ENCODE results near the gene NACA2. TPM values are rescaled to one million over a fixed set of nuclear protein-coding genes. Genes with fewer than 3 reads are reported as not detected.

NACA2 gene
- total and polyA plus RNA-seq, 2 of the 13 experiments (the other 11 are each of a cell fraction or from before 2014, with no cell fraction given) = 0.21 TPM; not detected in 1

DNA sequence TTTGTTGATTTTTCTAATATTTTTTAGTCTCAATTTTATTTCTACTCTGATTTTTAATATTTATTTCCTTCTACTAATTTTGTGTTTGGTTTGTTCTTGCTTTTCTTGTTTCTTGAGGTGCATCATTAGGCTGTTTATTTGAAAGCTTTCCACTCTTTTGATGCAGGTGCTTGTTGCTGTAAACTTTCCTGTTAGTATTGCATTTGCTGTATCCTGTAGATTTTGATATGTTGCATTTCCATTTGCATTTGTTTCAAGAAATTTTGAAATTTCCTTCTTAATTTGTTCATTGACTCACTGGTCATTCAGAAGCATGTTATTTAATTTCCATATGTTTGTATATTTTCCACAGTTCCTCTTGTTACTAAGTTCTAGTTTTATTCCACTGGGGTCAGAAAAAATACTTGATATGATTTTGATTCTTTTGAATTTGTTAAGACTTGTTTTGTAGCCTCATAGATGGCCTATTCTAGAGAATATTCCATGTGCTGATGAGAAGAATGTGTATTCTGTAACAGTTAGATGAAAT lies 43.1 kb upstream of the NACA2 start:
- no peak overlapping the region for H3K9ac ChIP-seq (ENCODE audit: insufficient read depth, low read depth, low read length)
- no peak for FAIRE-seq
- H3K4me1 ChIP-seq (ENCODE audit: insufficient read depth, low read length) = no peaks in the 10 kb centered on the region
- BruUV-seq (replicated peaks) = no TSS peak
- H3K27me3 ChIP-seq (ENCODE audit: control insufficient read depth in 1 of 2, insufficient read depth in 2 of 2, low read length in 2 of 2) = no peaks in the 10 kb centered on the region
- H3K27ac ChIP-seq (ENCODE audit: extremely low read length, insufficient read depth, low read length) = no peak overlapping the region
- ATAC-seq = no peak
- no peak overlapping the region for H3K4me3 ChIP-seq (replicated peaks in 1 of 3; ENCODE audit: insufficient read depth in 1 of 3, low read depth in 2 of 3, low read length in 3 of 3)
- no peak overlapping the region for H2AFZ ChIP-seq (ENCODE audit: low read length)
- no peaks in the 10 kb centered on the region for H3K36me3 ChIP-seq (replicated peaks in 1 of 2; ENCODE audit: control insufficient read depth in 1 of 2, insufficient read depth in 2 of 2, low read length in 2 of 2)
- in situ Hi-C loops (cut with HindIII; ENCODE audit: extremely low pct_ligation_motif_present, low pct_unique_long_range_greater_than_20kb) (loop anchor here (10.0 kb wide), 1 partner anchor 471 kb away; no protein-coding TSS in a partner anchor), intact Hi-C loops (cut with micrococcal nuclease; ENCODE audit: unreplicated experiment) (no loop called here)
- no peak for DNase-seq (ENCODE audit: low spot score)
- H3K9me3 ChIP-seq (ENCODE audit: low read length) = peaks cover 5% of the 10 kb centered on the region; the same call in 1 of the 2 replicates
- H3K79me2 ChIP-seq (ENCODE audit: insufficient read depth, low read length) = no peaks in the 10 kb centered on the region
- CTCF ChIA-PET (ENCODE audit: low intra/inter-chr PET ratio, low total read pairs) = no interaction called here
- H4K20me1 ChIP-seq (ENCODE audit: insufficient read depth, low read length) = no peaks in the 10 kb centered on the region
- POLR2A ChIA-PET = no interaction called here
- TF ChIP-seq SSRP1 (CRISPR knock-in tag; IDR thresholded peaks at IDR 0.05) = no peak
- TF ChIP-seq ZFP90 (CRISPR knock-in tag; IDR thresholded peaks at IDR 0.05; ENCODE audit: borderline replicate concordance) = no peak
- TF ChIP-seq ZNF501 (CRISPR knock-in tag; IDR thresholded peaks at IDR 0.05) = no peak
- TF ChIP-seq CBX5 (CRISPR knock-in tag; IDR thresholded peaks at IDR 0.05; ENCODE audit: borderline replicate concordance) = no peak
- no peak for TF ChIP-seq HMG20B (CRISPR knock-in tag; conservative IDR thresholded peaks at IDR 0.05)
- no peak for TF ChIP-seq PCBP1 (IDR thresholded peaks at IDR 0.05; ENCODE audit: borderline replicate concordance, low read depth, low read length)
- no peak for TF ChIP-seq IKZF1 (IDR thresholded peaks at IDR 0.05)
- TF ChIP-seq ZNF232 (CRISPR knock-in tag; IDR thresholded peaks at IDR 0.05; ENCODE audit: borderline replicate concordance) = no peak
- TF ChIP-seq NCOA1 (CRISPR knock-in tag; IDR thresholded peaks at IDR 0.05) = no peak
- no peak for TF ChIP-seq PRPF4 (IDR thresholded peaks at IDR 0.05; ENCODE audit: low read depth, low read length, poor library complexity, severe bottlenecking)
- TF ChIP-seq, protein P1, sequence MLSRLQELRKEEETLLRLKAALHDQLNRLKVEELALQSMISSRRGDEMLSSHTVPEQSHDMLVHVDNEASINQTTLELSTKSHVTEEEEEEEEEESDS (CRISPR knock-in tag; IDR thresholded peaks at IDR 0.05; ENCODE audit: borderline replicate concordance) = no peak
- no peak for TF ChIP-seq U2AF1 (optimal IDR thresholded peaks at IDR 0.05; ENCODE audit: low read depth, low read length)
- no peak for TF ChIP-seq FOXA1 (IDR thresholded peaks at IDR 0.05)
- TF ChIP-seq FOXA1 (CRISPR knock-in tag; IDR thresholded peaks at IDR 0.05) = no peak
- TF ChIP-seq, protein P2, sequence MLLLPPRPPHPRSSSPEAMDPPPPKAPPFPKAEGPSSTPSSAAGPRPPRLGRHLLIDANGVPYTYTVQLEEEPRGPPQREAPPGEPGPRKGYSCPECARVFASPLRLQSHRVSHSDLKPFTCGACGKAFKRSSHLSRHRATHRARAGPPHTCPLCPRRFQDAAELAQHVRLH (CRISPR knock-in tag; IDR thresholded peaks at IDR 0.05; ENCODE audit: borderline replicate concordance, low read depth) = no peak
- TF ChIP-seq ZNF780A (CRISPR knock-in tag; IDR thresholded peaks at IDR 0.05) = no peak
- no peak for TF ChIP-seq NR2C2 (CRISPR knock-in tag; IDR thresholded peaks at IDR 0.05; ENCODE audit: borderline replicate concordance)
- TF ChIP-seq, protein P3, sequence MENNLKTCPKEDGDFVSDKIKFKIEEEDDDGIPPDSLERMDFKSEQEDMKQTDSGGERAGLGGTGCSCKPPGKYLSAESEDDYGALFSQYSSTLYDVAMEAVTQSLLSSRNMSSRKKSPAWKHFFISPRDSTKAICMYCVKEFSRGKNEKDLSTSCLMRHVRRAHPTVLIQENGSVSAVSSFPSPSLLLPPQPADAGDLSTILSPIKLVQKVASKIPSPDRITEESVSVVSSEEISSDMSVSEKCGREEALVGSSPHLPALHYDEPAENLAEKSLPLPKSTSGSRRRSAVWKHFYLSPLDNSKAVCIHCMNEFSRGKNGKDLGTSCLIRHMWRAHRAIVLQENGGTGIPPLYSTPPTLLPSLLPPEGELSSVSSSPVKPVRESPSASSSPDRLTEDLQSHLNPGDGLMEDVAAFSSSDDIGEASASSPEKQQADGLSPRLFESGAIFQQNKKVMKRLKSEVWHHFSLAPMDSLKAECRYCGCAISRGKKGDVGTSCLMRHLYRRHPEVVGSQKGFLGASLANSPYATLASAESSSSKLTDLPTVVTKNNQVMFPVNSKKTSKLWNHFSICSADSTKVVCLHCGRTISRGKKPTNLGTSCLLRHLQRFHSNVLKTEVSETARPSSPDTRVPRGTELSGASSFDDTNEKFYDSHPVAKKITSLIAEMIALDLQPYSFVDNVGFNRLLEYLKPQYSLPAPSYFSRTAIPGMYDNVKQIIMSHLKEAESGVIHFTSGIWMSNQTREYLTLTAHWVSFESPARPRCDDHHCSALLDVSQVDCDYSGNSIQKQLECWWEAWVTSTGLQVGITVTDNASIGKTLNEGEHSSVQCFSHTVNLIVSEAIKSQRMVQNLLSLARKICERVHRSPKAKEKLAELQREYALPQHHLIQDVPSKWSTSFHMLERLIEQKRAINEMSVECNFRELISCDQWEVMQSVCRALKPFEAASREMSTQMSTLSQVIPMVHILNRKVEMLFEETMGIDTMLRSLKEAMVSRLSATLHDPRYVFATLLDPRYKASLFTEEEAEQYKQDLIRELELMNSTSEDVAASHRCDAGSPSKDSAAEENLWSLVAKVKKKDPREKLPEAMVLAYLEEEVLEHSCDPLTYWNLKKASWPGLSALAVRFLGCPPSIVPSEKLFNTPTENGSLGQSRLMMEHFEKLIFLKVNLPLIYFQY (CRISPR knock-in tag; IDR thresholded peaks at IDR 0.05; ENCODE audit: borderline replicate concordance) = no peak
- TF ChIP-seq ZNF138 (CRISPR knock-in tag; IDR thresholded peaks at IDR 0.05; ENCODE audit: low read depth) = no peak
- TF ChIP-seq, protein P4, sequence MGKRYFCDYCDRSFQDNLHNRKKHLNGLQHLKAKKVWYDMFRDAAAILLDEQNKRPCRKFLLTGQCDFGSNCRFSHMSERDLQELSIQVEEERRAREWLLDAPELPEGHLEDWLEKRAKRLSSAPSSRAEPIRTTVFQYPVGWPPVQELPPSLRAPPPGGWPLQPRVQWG (CRISPR knock-in tag; IDR thresholded peaks at IDR 0.05; ENCODE audit: borderline replicate concordance, low read depth) = no peak
- TF ChIP-seq, protein P5, sequence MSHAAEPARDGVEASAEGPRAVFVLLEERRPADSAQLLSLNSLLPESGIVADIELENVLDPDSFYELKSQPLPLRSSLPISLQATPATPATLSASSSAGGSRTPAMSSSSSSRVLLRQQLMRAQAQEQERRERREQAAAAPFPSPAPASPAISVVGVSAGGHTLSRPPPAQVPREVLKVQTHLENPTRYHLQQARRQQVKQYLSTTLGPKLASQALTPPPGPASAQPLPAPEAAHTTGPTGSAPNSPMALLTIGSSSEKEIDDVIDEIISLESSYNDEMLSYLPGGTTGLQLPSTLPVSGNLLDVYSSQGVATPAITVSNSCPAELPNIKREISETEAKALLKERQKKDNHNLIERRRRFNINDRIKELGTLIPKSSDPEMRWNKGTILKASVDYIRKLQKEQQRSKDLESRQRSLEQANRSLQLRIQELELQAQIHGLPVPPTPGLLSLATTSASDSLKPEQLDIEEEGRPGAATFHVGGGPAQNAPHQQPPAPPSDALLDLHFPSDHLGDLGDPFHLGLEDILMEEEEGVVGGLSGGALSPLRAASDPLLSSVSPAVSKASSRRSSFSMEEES (CRISPR knock-in tag; IDR thresholded peaks at IDR 0.05) = no peak
- no peak overlapping the region for H3K4me2 ChIP-seq (ENCODE audit: low read depth, low read length)

All from HepG2 (cell line).